ENCODE data around the gene TMEM245.

The TMEM245 gene

GRCh38 chr9:109118808-109119438 lies 824 bp downstream of the TMEM245 start:
- ATAC-seq (no peak), DNase-seq (ENCODE audit: low spot score in 2 of 2) (no peak)
- Mint-ChIP-seq H3K27ac (peak overlapping the region; percentile 83), H3K4me3 (peak overlapping the region; percentile 83), H3K36me3 (peaks cover 10% of the 10 kb centered on the region), H3K9me3 (no peaks in the 10 kb centered on the region), H3K4me1 (peaks cover 38% of the 10 kb centered on the region)

GRCh38 chr9:109117856-109118807 lies 1.6 kb downstream of the TMEM245 start:
- no peaks in the 10 kb centered on the region for H3K9me3 Mint-ChIP-seq
- no peak for DNase-seq (ENCODE audit: low spot score in 2 of 2)
- peak overlapping the region; percentile 83 for H3K4me3 Mint-ChIP-seq
- peak; percentile 62 for ATAC-seq
- H3K27ac Mint-ChIP-seq, result peak overlapping the region; percentile 83
- H3K36me3 Mint-ChIP-seq, result peaks cover 15% of the 10 kb centered on the region
- peaks cover 43% of the 10 kb centered on the region for H3K4me1 Mint-ChIP-seq

GRCh38 chr9:109115931-109116526 lies 3.7 kb downstream of the TMEM245 start:
- ATAC-seq, result no peak
- Mint-ChIP-seq H3K36me3 (peaks cover 15% of the 10 kb centered on the region), H3K27ac (no peak overlapping the region), H3K4me1 (peaks cover 45% of the 10 kb centered on the region), H3K4me3 (no peak overlapping the region), H3K9me3 (no peaks in the 10 kb centered on the region)
- no peak for DNase-seq (ENCODE audit: low spot score in 2 of 2)

- H3K4me1 Mint-ChIP-seq, result peaks cover 57% of the 10 kb centered on the region
- DNase-seq (ENCODE audit: low spot score in 2 of 2), result no peak
- peaks cover 15% of the 10 kb centered on the region for H3K36me3 Mint-ChIP-seq
- no peak for ATAC-seq
- H3K9me3 Mint-ChIP-seq, result no peaks in the 10 kb centered on the region
- H3K27ac Mint-ChIP-seq, result no peak overlapping the region
- H3K4me3 Mint-ChIP-seq, result peak overlapping the region; percentile 6
Measured at GRCh38 chr9:109114670-109115069, 5.1 kb downstream of the TMEM245 start.

- H3K9me3 Mint-ChIP-seq, result no peaks in the 10 kb centered on the region
- ATAC-seq, result no peak
- DNase-seq (ENCODE audit: low spot score in 2 of 2), result no peak
- H3K36me3 Mint-ChIP-seq, result peaks cover 15% of the 10 kb centered on the region
- H3K4me1 Mint-ChIP-seq, result peaks cover 57% of the 10 kb centered on the region
- H3K4me3 Mint-ChIP-seq, result no peak overlapping the region
- H3K27ac Mint-ChIP-seq, result no peak overlapping the region
Measured at GRCh38 chr9:109113892-109114609, 5.7 kb downstream of the TMEM245 start.

GRCh38 chr9:109113254-109113653 lies 6.5 kb downstream of the TMEM245 start:
- H3K27ac Mint-ChIP-seq, result no peak overlapping the region
- H3K4me3 Mint-ChIP-seq, result no peak overlapping the region
- ATAC-seq (no peak), DNase-seq (ENCODE audit: low spot score in 2 of 2) (no peak)
- peaks cover 56% of the 10 kb centered on the region for H3K4me1 Mint-ChIP-seq
- no peaks in the 10 kb centered on the region for H3K9me3 Mint-ChIP-seq
- peaks cover 15% of the 10 kb centered on the region for H3K36me3 Mint-ChIP-seq

- Mint-ChIP-seq H3K9me3 (no peaks in the 10 kb centered on the region), H3K36me3 (peaks cover 21% of the 10 kb centered on the region), H3K4me1 (peaks cover 50% of the 10 kb centered on the region), H3K4me3 (peak overlapping the region; percentile 23), H3K27ac (no peak overlapping the region)
- ATAC-seq (peak; percentile 93), DNase-seq (ENCODE audit: low spot score in 2 of 2) (no peak)
Measured at GRCh38 chr9:109110329-109111021, 9.3 kb downstream of the TMEM245 start.

- DNase-seq (ENCODE audit: low spot score in 2 of 2) (no peak), ATAC-seq (no peak)
- Mint-ChIP-seq H3K27ac (no peak overlapping the region), H3K9me3 (no peaks in the 10 kb centered on the region), H3K4me1 (peaks cover 47% of the 10 kb centered on the region), H3K36me3 (peaks cover 26% of the 10 kb centered on the region), H3K4me3 (peak overlapping the region; percentile 23)
Measured at GRCh38 chr9:109109967-109110328, 9.8 kb downstream of the TMEM245 start.

- no peak for DNase-seq (ENCODE audit: low spot score in 2 of 2)
- peaks cover 38% of the 10 kb centered on the region for H3K36me3 Mint-ChIP-seq
- H3K4me1 Mint-ChIP-seq, result peaks cover 36% of the 10 kb centered on the region
- H3K9me3 Mint-ChIP-seq, result peaks cover 3% of the 10 kb centered on the region
- no peak for ATAC-seq
- peak overlapping the region; percentile 3 for H3K4me3 Mint-ChIP-seq
- H3K27ac Mint-ChIP-seq, result no peak overlapping the region
Measured at GRCh38 chr9:109108318-109108717, 11.4 kb downstream of the TMEM245 start.

- Mint-ChIP-seq H3K4me3 (peak overlapping the region; percentile 3), H3K9me3 (peaks cover 3% of the 10 kb centered on the region), H3K4me1 (peaks cover 43% of the 10 kb centered on the region), H3K36me3 (peaks cover 45% of the 10 kb centered on the region), H3K27ac (no peak overlapping the region)
- DNase-seq (ENCODE audit: low spot score in 2 of 2) (no peak), ATAC-seq (peak; percentile 77)
Measured at GRCh38 chr9:109107402-109108240, 12.1 kb downstream of the TMEM245 start.

- no peak for DNase-seq (ENCODE audit: low spot score in 2 of 2)
- peaks cover 45% of the 10 kb centered on the region for H3K36me3 Mint-ChIP-seq
- ATAC-seq, result peak; percentile 98
- H3K4me3 Mint-ChIP-seq, result peak overlapping the region; percentile 42
- peaks cover 57% of the 10 kb centered on the region for H3K4me1 Mint-ChIP-seq
- H3K27ac Mint-ChIP-seq, result peak overlapping the region; percentile 23
- H3K9me3 Mint-ChIP-seq, result peaks cover 3% of the 10 kb centered on the region
Measured at GRCh38 chr9:109101810-109102209, 17.9 kb downstream of the TMEM245 start.

- peak overlapping the region; percentile 23 for H3K27ac Mint-ChIP-seq
- H3K36me3 Mint-ChIP-seq, result peaks cover 43% of the 10 kb centered on the region
- peak overlapping the region; percentile 42 for H3K4me3 Mint-ChIP-seq
- peaks cover 60% of the 10 kb centered on the region for H3K4me1 Mint-ChIP-seq
- DNase-seq (ENCODE audit: low spot score in 2 of 2), result no peak
- H3K9me3 Mint-ChIP-seq, result peaks cover 3% of the 10 kb centered on the region
- peak; percentile 8 for ATAC-seq
Measured at GRCh38 chr9:109101202-109101595, 18.5 kb downstream of the TMEM245 start.

- H3K36me3 Mint-ChIP-seq, result peaks cover 39% of the 10 kb centered on the region
- H3K9me3 Mint-ChIP-seq, result peaks cover 3% of the 10 kb centered on the region
- H3K4me3 Mint-ChIP-seq, result peak overlapping the region; percentile 42
- DNase-seq (ENCODE audit: low spot score in 2 of 2) (no peak), ATAC-seq (no peak)
- peak overlapping the region; percentile 23 for H3K27ac Mint-ChIP-seq
- peaks cover 65% of the 10 kb centered on the region for H3K4me1 Mint-ChIP-seq
Measured at GRCh38 chr9:109100543-109101201, 19.1 kb downstream of the TMEM245 start.
